IMR-90 (cell line): ENCODE measurements around the gene CAPN10. TPM values are rescaled to one million over a fixed set of nuclear protein-coding genes. Genes with fewer than 3 reads are reported as not detected.

ENCODE experiments used
- ATAC-seq: fragments of 200-7000 bp; cut with Tn5 transposase; 2 replicates; pipeline ENCODE4 v1.9.1; 2020; ENCODE audit warnings: low read depth, mild to moderate bottlenecking, moderate library complexity
- BruUV-seq: library from RNA; stranded (reverse); fragments of 400-500 nt; replicated peaks from 2 replicates; lab custom pipeline; 2021; lab: Mats Ljungman, UMichigan
- CTCF ChIA-PET: fragments of 300-600 bp; formaldehyde crosslinking; extraction: SDS; loops from one replicate; lab custom pipeline; 2021; ENCODE audit warnings: antibody characterized with exemption; lab: Yijun Ruan, JAX
- POLR2A ChIA-PET: fragments of 300-600 bp; sonication (Branson Sonifier 250); formaldehyde crosslinking; loops from one replicate; lab custom pipeline; 2022; ENCODE audit warnings: antibody characterized with exemption; ENCODE audit not compliant: unreplicated experiment; lab: Charles Lee
- DNase-seq: peaks from one replicate; pipeline ENCODE4 v3.0.0; 2013
- H2AFZ ChIP-seq: replicated peaks from 2 replicates; pipeline ENCODE3; 2013; ENCODE audit warnings: low read length, mild to moderate bottlenecking; ENCODE audit not compliant: poor library complexity
- H2AK5ac ChIP-seq: 2 replicates; pipeline ENCODE4 v1.6.1; 2013; ENCODE audit warnings: low read depth, low read length, inconsistent platforms
- H2AK9ac ChIP-seq: replicated peaks from 2 replicates; pipeline ENCODE3; 2013; ENCODE audit warnings: mild to moderate bottlenecking, low read depth, low read length, moderate library complexity; ENCODE audit not compliant: poor library complexity
- H2BK120ac ChIP-seq: 2 replicates; pipeline ENCODE4 v1.6.1; 2013; ENCODE audit warnings: low read depth, low read length, inconsistent platforms
- H2BK15ac ChIP-seq: 3 replicates; pipeline ENCODE4 v1.6.1; 2013; ENCODE audit warnings: low read depth, low read length, inconsistent platforms
- H2BK20ac ChIP-seq: 2 replicates; pipeline ENCODE4 v1.6.1; 2013; ENCODE audit warnings: low read depth, mild to moderate bottlenecking, inconsistent platforms, low read length, moderate library complexity
- H2BK5ac ChIP-seq: 2 replicates; pipeline ENCODE4 v1.6.1; 2013; ENCODE audit warnings: mild to moderate bottlenecking, low read depth, low read length, inconsistent platforms; ENCODE audit not compliant: poor library complexity, severe bottlenecking
- H3K14ac ChIP-seq: replicated peaks from 2 replicates; pipeline ENCODE4 v1.6.1; 2013; ENCODE audit warnings: low read depth, low read length, inconsistent platforms
- H3K18ac ChIP-seq: 2 replicates; pipeline ENCODE4 v1.6.1; 2013; ENCODE audit warnings: low read depth, low read length, control low read depth
- H3K23ac ChIP-seq: 2 replicates; pipeline ENCODE4 v1.6.1; 2013; ENCODE audit warnings: low read depth, low read length, inconsistent platforms
- H3K27ac ChIP-seq: 2 replicates; pipeline ENCODE4 v1.5.1; 2013; ENCODE audit warnings: mild to moderate bottlenecking, control low read depth, low read length; ENCODE audit not compliant: insufficient read depth
- H3K27me3 ChIP-seq: 2 replicates; pipeline ENCODE4 v1.6.1; 2013; ENCODE audit warnings: low read length; ENCODE audit not compliant: control insufficient read depth, insufficient read depth
- H3K36me3 ChIP-seq: 2 replicates; pipeline ENCODE4 v1.6.1; 2013; ENCODE audit warnings: low read length, mixed read lengths; ENCODE audit not compliant: control insufficient read depth, insufficient read depth
- H3K4ac ChIP-seq: 2 replicates; pipeline ENCODE4 v1.6.1; 2013; ENCODE audit warnings: low read depth, low read length, inconsistent platforms
- H3K4me1 ChIP-seq: 2 replicates; pipeline ENCODE4 v1.6.1; 2013; ENCODE audit warnings: low read length, mixed read lengths; ENCODE audit not compliant: control insufficient read depth, insufficient read depth
- H3K4me2 ChIP-seq: 2 replicates; pipeline ENCODE4 v1.6.1; 2013; ENCODE audit warnings: low read depth, mild to moderate bottlenecking, control low read depth, low read length, moderate library complexity
- H3K4me3 ChIP-seq: 2 replicates; pipeline ENCODE4 v1.5.1; 2013; ENCODE audit warnings: low read depth, mild to moderate bottlenecking, control low read depth, low read length, moderate library complexity; ENCODE audit not compliant: insufficient read depth
- H3K56ac ChIP-seq: 2 replicates; pipeline ENCODE4 v1.6.1; 2013; ENCODE audit warnings: low read length, inconsistent platforms; ENCODE audit not compliant: insufficient read depth; ENCODE audit errors: extremely low read depth
- H3K79me1 ChIP-seq, 2 experiments: 2 replicates each; pipeline ENCODE4 v1.6.1; 2013; ENCODE audit warnings: low read length in 2 of 2, inconsistent platforms in 1 of 2, low read depth in 1 of 2
- H3K9ac ChIP-seq: 2 replicates; pipeline ENCODE4 v1.6.1; 2013; ENCODE audit warnings: low read depth, low read length, control low read depth
- H3K9me1 ChIP-seq: 2 replicates; pipeline ENCODE4 v1.6.1; 2013; ENCODE audit warnings: low read length, inconsistent platforms; ENCODE audit not compliant: insufficient read depth
- H3K9me3 ChIP-seq: 2 replicates; pipeline ENCODE4 v1.6.1; 2013; ENCODE audit warnings: low read length; ENCODE audit not compliant: control insufficient read depth, insufficient read depth
- H4K20me1 ChIP-seq: 2 replicates; pipeline ENCODE4 v1.6.1; 2013; ENCODE audit warnings: low read length, inconsistent platforms; ENCODE audit not compliant: insufficient read depth
- H4K5ac ChIP-seq: 2 replicates; pipeline ENCODE4 v1.6.1; 2013; ENCODE audit warnings: mild to moderate bottlenecking, low read depth, low read length, control low read depth
- H4K8ac ChIP-seq, 2 experiments: 2 replicates each; pipeline ENCODE4 v1.6.1; 2013; ENCODE audit warnings: low read depth in 2 of 2, low read length in 2 of 2, control low read depth in 1 of 2, inconsistent platforms in 1 of 2
- H4K91ac ChIP-seq: 2 replicates; pipeline ENCODE4 v1.6.1; 2013; ENCODE audit warnings: low read depth, low read length, inconsistent platforms; ENCODE audit not compliant: insufficient read depth
- BHLHE40 ChIP-seq: fragments of 150-350 bp; IDR thresholded peaks from 2 replicates; pipeline ENCODE4 v1.6.1; 2016; ENCODE audit warnings: mild to moderate bottlenecking, low read depth, low read length
- CEBPB ChIP-seq: IDR thresholded peaks from 2 replicates; pipeline ENCODE4 v1.6.1; 2012; ENCODE audit warnings: low read depth, low read length, improper control_type of control experiment
- FOS ChIP-seq: fragments of 150-350 bp; IDR thresholded peaks from 2 replicates; pipeline ENCODE4 v1.6.1; 2016; ENCODE audit warnings: low read depth, low read length
- MAFK ChIP-seq: IDR thresholded peaks from 2 replicates; pipeline ENCODE4 v1.6.1; 2012; ENCODE audit warnings: low read depth, low read length, improper control_type of control experiment
- MXI1 ChIP-seq: IDR thresholded peaks from 2 replicates; pipeline ENCODE4 v1.6.1; 2012; ENCODE audit warnings: low read depth, mild to moderate bottlenecking, low read length, moderate library complexity, borderline replicate concordance
- NFE2L2 ChIP-seq: fragments of 150-350 bp; IDR thresholded peaks from 2 replicates; pipeline ENCODE4 v1.6.1; 2016; ENCODE audit warnings: low read depth, mild to moderate bottlenecking, low read length
- POLR2A ChIP-seq: IDR thresholded peaks from 2 replicates; pipeline ENCODE4 v1.6.1; 2012; ENCODE audit warnings: mild to moderate bottlenecking, low read depth, low read length
- RFX5 ChIP-seq: IDR thresholded peaks from 2 replicates; pipeline ENCODE4 v1.8.0; 2012; ENCODE audit warnings: low read depth, mild to moderate bottlenecking, low read length, moderate library complexity
- USF2 ChIP-seq: fragments of 150-350 bp; IDR thresholded peaks from 2 replicates; pipeline ENCODE4 v1.6.1; 2017; ENCODE audit warnings: mild to moderate bottlenecking, antibody characterized with exemption, low read length, low read depth
- WGBS, 2 experiments: methylation state at CpG; one replicate each; pipeline versions ENCODE4 v1.1.5 to v1.1.7; 2013; ENCODE audit warnings: missing lambda C conversion rate in 2 of 2; ENCODE audit not compliant: insufficient read length in 1 of 2; ENCODE audit errors: extremely low coverage in 2 of 2; 5-methylcytosine and 5-hydroxymethylcytosine counted together
- dilution Hi-C: fragments of 300-500 bp; cut with HindIII; formaldehyde crosslinking; loops from one replicate; pipeline ENCODE4 v1.14.3; 2018; ENCODE audit warnings: low sequenced_read_pairs; ENCODE audit not compliant: unreplicated experiment
- in situ Hi-C: fragments of 300-500 bp; cut with MboI; formaldehyde crosslinking; loops from 3 replicates; pipeline ENCODE4 v1.14.3; 2019; ENCODE audit warnings: low sequenced_read_pairs, inconsistent platforms, mixed read lengths
- intact Hi-C: fragments of 100-400 bp; cut with micrococcal nuclease; formaldehyde crosslinking; loops from 2 replicates; pipeline ENCODE4 v1.10.0; 2022
- polyA plus RNA-seq, 3 experiments: library from polyadenylated mRNA; depleted of rRNA; stranded (reverse); fragments of >200 nt; gene quantifications; 2 replicates each; pipeline ENCODE4 v1.2.3, GENCODE V29; 2012; ENCODE audit warnings: low replicate concordance in 1 of 3
- total RNA-seq: library from RNA; depleted of rRNA; stranded (reverse); fragments of >200 nt; gene quantifications from 2 replicates; pipeline ENCODE4 v1.2.3, GENCODE V29; 2012
- TF ChIP-seq, protein P1 (sequence below): fragments of 150-350 bp; IDR thresholded peaks from 2 replicates; pipeline ENCODE4 v1.6.1; 2016; ENCODE audit warnings: low read depth, mild to moderate bottlenecking, low read length, moderate library complexity, borderline replicate concordance
- TF ChIP-seq, protein P2 (sequence below): conservative IDR thresholded peaks from 2 replicates; pipeline ENCODE4 v1.5.1; 2012; ENCODE audit warnings: mild to moderate bottlenecking, low read depth, low read length, improper control_type of control experiment

CAPN10 gene
- total and polyA plus RNA-seq, 2 of the 4 experiments (the other 2 are of a cell fraction), result 6.3 to 20.9 TPM

GRCh38 chr2:240615820-240616547, 29.4 kb downstream of the CAPN10 start:
- no peak overlapping the region for H3K27ac ChIP-seq
- no peak overlapping the region for H2BK15ac ChIP-seq
- no peak overlapping the region for H4K91ac ChIP-seq
- ATAC-seq (no peak), DNase-seq (no peak)
- H3K9me1 ChIP-seq, result no peaks in the 10 kb centered on the region
- H2BK20ac ChIP-seq, result no peak overlapping the region
- H3K9ac ChIP-seq, result no peak overlapping the region
- H3K14ac ChIP-seq, result no peak overlapping the region
- 59% methylated on average over 7 of the region's 20 CpGs; no CpG with 5 or more reads in 1 of the 2 experiments for WGBS, 2 experiments
- H3K56ac ChIP-seq, result no peak overlapping the region
- no peak overlapping the region for H4K5ac ChIP-seq
- ChIA-PET POLR2A (no interaction called here), CTCF (no interaction called here)
- H3K4ac ChIP-seq, result no peak overlapping the region
- H4K8ac ChIP-seq, result no peak overlapping the region
- intact Hi-C loops (no loop called here), dilution Hi-C loops (no loop called here), in situ Hi-C loops (no loop called here)
- H3K4me3 ChIP-seq, result no peak overlapping the region
- H2AK5ac ChIP-seq, result no peak overlapping the region
- no peak overlapping the region for H2AK9ac ChIP-seq
- H3K27me3 ChIP-seq, result no peaks in the 10 kb centered on the region
- no peak overlapping the region for H3K18ac ChIP-seq
- H2BK120ac ChIP-seq, result no peak overlapping the region
- no peaks in the 10 kb centered on the region for H4K20me1 ChIP-seq
- no peaks in the 10 kb centered on the region; the same call in none of the 2 replicates for H3K9me3 ChIP-seq
- peaks cover 8% of the 10 kb centered on the region for H3K4me1 ChIP-seq
- no peak overlapping the region for H2BK5ac ChIP-seq
- no peak overlapping the region for H3K4me2 ChIP-seq
- no TSS peak for BruUV-seq
- H3K36me3 ChIP-seq, result no peaks in the 10 kb centered on the region
- no peak overlapping the region for H3K23ac ChIP-seq
- no peak overlapping the region for H2AFZ ChIP-seq
- no peaks in the 10 kb centered on the region for H3K79me1 ChIP-seq
- TF ChIP-seq USF2 (no peak), BHLHE40 (no peak), CEBPB (no peak), POLR2A (no peak), MXI1 (no peak), RFX5 (no peak), FOS (no peak), MAFK (no peak), NFE2L2 (no peak)
- TF ChIP-seq, protein P1, sequence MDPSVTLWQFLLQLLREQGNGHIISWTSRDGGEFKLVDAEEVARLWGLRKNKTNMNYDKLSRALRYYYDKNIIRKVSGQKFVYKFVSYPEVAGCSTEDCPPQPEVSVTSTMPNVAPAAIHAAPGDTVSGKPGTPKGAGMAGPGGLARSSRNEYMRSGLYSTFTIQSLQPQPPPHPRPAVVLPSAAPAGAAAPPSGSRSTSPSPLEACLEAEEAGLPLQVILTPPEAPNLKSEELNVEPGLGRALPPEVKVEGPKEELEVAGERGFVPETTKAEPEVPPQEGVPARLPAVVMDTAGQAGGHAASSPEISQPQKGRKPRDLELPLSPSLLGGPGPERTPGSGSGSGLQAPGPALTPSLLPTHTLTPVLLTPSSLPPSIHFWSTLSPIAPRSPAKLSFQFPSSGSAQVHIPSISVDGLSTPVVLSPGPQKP, result no peak
- TF ChIP-seq, protein P2, sequence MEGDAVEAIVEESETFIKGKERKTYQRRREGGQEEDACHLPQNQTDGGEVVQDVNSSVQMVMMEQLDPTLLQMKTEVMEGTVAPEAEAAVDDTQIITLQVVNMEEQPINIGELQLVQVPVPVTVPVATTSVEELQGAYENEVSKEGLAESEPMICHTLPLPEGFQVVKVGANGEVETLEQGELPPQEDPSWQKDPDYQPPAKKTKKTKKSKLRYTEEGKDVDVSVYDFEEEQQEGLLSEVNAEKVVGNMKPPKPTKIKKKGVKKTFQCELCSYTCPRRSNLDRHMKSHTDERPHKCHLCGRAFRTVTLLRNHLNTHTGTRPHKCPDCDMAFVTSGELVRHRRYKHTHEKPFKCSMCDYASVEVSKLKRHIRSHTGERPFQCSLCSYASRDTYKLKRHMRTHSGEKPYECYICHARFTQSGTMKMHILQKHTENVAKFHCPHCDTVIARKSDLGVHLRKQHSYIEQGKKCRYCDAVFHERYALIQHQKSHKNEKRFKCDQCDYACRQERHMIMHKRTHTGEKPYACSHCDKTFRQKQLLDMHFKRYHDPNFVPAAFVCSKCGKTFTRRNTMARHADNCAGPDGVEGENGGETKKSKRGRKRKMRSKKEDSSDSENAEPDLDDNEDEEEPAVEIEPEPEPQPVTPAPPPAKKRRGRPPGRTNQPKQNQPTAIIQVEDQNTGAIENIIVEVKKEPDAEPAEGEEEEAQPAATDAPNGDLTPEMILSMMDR, result no peak
